Activated CD4-positive, alpha-beta T cell treated with anti-CD3 and anti-CD28 coated beads for 4 hours (primary cell): ENCODE data around the gene NPFFR1.

ENCODE experiments used
- DNase-seq, 2 donors: peaks; one replicate each; pipeline ENCODE4 v3.0.0-alpha.2; 2020

Gene NPFFR1, protein sequence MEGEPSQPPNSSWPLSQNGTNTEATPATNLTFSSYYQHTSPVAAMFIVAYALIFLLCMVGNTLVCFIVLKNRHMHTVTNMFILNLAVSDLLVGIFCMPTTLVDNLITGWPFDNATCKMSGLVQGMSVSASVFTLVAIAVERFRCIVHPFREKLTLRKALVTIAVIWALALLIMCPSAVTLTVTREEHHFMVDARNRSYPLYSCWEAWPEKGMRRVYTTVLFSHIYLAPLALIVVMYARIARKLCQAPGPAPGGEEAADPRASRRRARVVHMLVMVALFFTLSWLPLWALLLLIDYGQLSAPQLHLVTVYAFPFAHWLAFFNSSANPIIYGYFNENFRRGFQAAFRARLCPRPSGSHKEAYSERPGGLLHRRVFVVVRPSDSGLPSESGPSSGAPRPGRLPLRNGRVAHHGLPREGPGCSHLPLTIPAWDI

DNA sequence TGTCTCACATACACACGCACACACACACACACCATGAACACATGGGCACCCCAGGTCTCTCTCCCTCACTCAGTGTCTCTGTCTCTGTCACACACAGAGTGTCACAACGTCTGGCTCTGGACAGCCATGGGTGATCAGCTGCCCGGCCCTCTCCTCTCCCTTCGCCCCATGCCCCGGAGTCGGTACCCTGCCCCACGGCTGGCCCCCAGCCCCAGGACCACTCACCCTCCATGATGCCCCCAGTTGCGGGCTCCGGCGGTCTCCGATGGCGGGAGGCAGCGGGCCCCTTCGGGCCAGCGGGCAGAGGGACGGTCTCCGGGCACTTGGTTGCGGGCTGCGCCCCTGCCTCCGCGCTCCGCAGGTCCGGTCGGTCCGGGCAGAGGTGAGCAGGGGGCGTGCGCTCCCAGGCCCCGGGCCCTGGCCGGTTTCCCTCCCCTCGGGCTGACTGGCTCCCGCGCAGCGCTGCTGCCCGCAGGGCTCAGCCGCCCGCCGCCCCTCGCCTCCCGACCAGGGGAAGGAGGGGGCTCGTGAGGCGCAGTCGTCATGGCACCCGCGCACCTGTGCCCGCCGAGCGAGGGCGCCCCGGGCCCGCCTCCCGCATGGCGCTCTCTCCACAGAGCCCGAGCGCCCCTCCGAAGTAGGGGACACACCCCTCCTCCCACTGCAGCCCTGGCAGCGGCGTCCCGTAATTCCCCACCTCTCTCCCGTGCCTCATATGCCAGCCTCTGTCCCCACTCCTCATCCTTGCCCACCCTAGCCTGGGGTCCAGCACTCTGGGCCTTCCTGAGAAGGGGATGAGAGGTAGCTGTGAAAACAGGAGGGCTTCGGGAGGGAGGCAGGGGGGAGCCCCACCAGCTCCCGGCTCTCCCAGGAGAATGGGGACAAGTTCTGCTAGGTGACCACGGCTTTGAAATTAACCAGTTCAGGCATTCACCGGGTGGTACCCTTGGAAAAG, at the start of gene NPFFR1:
TSS of gene NPFFR1 (minus strand) at position 560 of the 955 bp plus-strand sequence. CDS start at position 232, 328 bp downstream.
- DNase-seq: no peak

DNA sequence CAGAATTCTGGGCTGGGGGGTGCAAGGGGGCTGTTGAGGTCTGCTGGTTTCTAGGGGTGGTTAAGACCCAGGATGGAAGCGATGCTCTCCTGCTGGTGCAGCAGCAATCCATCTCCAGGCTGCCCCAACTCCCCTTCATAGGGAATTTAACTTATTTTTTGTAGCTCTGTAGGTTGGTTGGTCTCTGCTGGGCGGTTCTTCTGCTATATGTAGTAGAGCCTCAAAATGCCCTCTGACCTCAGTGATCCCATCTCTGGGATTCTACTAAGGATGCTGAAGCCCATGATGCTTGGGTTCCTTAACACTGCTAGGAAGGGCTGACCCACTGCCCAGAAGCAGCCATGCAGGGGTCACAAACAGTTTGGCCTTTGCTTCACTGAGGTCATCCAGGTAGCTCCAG, 49.5 kb upstream of the NPFFR1 start:
- DNase-seq: no peak

DNA sequence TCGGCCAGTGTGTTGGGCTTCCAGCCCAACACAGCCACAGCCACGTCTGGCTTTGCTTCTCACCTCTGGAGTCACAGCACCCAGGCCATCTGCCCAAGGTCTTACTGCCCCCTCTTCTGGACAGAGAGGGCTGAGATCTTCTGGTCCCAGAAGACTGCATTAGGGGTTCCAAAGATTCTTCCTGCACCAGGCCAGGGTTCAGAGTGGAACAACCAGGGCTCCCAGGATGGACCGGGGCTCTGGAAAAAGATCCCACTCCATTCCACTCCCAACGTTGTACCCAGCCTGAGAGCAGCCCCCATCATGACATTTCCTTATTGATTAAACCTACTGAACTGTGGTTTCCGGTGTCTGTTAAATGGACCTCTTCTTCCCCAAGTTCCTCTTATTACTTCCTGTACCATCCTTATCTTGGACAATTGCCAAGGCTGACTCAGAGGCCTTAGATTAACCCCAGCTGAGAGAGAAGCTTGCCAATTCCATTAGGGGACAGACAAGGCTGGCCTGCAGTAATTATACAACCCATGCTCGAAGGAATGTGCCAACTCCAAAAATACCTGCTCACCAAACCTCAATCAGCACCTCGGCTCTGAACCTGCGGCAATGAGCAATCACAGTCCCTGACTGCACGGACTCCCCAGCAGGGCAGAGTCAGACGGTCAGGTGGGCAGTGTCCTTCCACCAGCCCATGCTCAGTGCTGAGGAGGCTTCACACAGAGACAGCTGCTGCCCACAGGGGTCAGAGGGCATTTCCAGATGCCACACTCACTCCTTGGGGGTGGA, 47.9 kb upstream of the NPFFR1 start:
- peak in 1 of 2 donors; percentile 24 for DNase-seq

DNA sequence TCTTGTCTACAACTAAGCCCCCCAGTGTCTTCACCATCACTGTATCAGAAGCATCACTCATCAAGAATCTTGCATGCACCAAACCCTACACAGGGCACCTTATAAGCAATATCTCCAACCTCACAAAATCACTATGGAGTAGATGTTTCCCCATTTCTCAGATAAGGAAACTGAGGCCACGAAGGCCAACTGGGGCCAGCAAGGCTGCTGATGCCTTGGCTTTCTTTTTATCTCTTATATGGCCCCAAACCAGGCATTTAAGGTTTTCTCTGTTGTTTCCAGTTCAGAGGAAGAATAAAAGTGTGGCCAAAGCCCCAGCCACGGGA, 47.3 kb upstream of the NPFFR1 start:
- DNase-seq: no peak

DNA sequence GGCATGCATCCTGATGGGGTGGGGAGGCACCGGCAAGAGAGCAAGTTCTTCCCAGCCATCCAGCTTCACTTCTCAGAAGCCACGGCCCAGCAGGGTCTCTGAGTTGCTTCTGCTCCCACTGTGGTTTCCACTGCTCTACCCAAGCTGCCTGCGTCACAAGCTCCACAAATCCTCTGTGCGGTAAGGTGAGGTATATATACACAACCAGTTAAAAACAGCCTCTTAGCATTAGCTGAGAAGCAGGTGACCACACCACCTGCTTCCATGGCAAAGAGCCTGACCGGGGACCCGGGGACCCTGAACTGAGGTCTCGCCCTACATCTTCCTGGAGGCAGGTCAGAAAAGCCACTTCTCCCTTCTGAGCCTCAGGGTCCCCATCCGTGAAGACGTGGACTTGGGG, 46.9 kb upstream of the NPFFR1 start:
- no peak for DNase-seq

DNA sequence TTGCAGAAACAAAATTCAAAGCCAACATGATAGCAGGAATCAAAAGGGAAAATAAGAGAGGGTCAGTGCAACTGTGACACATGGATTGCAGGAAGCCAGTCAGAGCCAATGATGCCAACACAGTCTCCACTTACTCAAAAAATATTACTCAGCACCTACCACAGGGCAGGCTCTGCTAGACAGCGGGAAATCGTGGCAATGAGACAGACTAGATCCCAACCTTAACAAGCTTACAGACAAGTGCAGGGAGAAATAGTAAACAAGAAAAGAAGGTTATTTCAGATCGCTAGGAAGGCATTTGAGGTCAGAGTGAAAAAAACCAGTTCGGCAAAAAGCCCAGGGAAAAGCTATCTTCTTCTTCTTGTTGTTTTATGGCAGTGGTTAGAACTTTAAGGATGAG, 45.2 kb upstream of the NPFFR1 start:
- DNase-seq: no peak

DNA sequence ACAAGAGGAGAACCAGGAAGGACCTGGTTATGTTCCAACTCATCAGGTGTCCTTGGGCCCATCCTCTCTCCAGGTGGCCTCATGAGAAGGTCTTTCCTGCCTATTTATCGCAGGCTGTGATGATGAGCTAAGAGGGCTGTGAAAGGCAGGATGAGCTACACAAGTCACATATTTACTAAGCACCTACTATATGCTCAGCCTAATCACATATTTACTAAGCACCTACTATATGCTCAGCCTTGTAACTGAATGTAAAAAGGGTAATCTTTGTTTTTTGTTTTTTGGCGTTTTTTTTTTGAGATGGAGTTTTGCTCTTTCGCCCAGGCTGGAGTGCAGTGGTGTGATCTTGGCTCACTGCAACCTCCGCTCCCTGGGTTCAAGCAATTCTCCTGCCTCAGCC, 44.2 kb upstream of the NPFFR1 start:
- no peak for DNase-seq

DNA sequence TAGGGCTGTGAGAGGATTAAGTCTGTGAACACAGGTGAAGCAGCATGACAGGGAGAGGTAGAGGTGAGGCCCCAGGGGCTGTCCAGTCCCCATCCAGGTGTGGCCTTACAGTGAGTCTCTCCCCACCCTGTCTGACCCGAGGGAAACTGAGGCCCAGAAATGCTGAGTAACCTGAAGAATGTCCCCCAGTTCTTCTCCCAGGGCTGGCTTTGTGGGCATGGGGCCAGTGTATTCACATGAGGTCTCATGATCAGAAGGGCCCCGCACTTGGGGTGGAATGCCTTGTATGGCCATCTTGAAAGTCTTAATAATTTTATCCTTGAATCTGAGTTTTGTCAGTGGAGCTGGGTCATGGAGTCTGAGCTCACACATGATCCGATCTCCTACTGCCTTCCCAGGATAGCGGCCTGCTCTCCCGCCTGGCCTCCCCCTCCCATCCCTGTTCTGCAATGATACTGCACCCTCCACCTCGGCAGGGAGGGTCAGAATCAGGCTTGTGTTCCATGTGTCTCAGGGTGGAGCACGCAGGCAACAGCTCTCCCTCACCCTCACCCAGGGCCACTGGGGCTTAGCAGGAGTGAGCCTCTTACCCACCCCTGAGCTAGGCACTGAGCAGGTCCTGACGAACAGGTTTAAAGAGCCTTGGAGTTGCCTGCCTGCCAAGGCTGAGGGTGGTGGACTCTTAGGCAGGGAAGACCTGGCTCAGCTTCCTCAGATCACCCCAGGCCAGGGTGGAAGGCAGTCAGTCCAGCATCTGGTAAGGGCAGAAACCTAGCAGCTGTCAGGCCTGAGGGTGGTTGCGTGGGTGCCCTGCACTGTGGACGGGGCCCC, 41.4 kb upstream of the NPFFR1 start:
- DNase-seq: no peak

DNA sequence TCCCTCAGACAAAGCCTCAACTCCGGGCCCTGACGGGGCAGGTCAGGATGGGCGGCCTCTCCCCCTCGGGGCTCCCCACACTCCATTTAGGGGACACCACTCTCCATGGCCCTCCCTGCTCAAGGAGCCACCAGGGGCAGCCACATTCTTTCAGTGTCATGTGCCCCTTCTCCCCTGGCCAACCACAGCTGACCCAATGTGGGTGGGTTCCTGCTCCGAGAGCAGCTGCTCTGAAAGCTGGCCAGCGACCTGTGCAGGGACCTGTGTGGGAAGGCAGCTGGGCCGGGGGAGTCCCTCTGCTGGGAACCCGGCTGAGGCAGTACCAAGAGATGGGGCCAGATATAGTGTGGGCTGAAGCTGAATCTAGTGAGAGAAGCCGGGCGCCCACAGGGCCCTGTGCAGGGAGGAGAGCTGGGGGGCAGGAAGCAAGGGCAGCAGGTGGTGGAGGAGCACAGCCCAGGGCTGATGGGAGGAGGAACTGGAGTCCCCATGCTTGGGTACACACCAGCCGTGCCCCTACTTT, 40.6 kb upstream of the NPFFR1 start:
- DNase-seq: no peak

DNA sequence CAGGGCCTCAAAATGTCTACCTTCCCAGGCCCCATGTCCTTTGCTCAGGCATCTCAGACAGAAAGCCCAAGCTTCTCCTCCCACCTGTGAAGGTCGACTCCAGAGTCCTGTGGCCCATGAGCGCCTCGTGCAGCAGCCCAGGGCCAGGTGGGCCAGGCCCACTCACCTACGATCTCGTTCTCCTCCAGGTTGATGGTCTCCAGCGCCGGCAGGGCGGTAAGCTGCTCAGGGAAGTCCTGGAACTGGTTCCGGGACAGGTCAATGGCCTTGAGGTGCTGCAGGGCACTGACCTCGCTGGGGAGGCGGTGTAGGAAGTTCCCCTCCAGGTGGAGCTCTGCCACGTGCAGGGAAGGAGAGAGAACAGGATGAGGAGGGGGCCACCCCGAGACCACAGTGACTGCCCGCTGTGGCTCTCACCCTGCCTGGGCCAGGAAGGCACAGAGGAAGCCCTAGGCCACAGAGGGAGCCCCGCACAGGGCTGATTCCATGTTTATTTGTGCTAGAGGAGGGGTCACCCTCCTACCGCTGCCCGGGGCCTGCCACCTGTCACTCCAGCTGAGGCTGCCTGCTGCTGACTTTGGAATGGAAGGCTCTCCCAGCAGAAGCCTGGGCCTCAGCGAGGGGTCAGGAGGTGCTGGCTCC, 40.0 kb upstream of the NPFFR1 start:
- no peak for DNase-seq

DNA sequence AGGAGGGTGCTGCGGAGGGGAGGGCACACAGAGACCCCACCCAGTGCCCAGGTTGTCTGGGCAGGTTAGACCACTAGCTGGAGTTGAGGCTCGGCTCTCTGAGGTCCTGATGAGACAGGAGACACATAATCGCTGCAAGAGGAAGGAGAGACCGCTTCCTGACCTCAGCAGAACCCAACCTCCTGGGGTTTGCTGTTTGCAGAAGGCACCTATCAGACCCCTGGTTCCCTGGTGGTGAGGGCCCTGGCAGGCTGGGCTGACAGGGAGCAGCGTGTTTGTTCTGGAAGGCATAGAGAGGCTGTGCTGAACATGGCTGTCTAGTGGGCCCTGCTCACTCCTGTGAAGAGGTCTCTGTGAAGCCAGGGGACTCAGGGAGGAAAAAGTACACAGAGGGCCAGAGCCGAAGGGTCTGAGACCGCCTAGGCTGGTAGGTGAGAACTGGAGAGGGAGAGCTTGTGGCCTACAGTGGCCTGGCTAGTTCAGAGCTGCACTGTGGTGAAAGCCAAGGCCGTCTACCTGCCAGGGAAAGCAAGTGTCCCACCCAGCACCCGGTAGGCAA, 39.4 kb upstream of the NPFFR1 start:
- DNase-seq: no peak

DNA sequence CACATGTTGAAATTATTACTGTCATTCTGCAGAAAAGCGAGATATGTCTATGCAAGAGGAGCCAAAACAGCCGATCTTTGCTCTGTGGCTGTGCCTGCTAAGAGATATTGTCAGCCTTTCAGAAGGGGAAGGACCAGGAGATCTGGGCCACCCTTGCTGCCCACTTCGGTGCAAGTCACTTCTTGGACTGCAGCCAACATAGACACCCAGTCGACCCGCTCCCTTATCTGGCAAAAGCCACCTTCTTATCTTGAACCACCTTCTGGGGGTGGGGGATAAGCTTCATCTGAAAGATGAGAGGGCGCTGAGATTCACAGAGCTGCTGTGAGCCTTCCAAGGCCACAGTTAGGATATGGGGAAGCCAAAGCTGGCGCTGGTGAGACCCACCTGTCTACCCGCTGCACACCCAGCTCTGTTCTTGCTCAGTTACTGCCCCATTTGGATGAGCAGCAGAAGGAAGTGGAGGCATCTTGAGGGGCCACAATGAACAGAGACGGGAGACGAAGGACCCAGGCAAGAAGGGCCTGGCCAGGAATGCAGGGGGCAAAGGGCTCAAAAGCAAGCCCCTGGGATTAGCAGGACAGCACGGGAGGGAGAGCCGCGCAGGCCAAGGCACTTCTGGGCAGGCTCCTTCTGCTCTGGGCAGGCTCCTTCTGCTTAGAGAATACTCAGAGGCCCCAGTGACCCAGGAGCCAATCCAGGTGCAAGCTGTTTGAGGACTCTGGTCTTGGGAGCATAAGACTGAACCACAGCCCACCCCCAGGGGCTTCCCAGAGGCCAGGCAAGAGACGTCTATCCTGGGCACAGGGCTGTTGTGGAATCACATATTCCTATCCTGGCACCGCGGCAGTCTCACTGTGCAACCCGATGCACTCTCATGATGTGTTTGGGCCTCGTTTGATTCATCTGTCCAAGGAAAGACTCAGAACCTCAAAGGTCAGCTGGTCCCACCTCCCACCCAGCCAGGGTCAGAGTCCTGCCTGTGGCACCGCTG, 38.4 kb upstream of the NPFFR1 start:
- DNase-seq: no peak

DNA sequence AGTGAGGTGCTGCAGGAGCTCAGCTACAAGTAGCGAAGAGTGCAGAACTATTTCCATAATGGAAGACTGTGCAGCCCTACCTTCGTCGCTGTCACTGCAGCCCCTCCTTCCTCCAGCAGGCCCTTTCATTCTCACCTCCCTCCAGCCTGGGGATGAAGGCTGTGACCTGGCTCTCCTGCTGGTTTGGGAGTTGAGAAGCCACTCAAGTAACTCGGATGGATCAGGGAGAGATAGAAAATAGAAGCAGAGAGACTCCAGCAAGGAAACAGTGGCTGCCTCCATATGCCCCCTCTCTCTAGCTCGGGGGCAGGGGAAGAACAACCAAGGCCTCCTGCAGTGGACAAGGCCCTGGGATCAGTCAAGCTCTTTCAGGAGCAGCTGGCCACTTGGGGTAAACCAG, 37.4 kb upstream of the NPFFR1 start:
- DNase-seq: no peak

DNA sequence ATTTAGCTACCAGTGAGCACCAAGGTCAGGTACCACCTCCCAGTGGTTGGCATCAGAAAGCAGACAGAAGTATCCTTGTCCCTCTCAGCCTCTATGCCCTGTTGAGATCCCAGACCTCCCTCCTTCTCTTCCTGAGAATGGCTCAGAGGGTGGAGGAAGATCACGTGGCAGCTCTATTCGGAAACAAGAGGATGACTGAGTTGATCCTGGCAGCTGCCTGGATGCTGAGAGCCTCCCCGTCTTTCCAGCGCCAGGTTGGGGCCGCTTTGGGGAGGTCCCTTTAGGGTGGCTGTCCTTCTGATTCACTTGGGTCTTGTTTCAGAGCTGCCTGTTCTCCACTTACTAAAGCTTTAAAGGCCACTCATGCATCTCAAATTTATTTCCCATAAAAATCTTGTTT, 36.9 kb upstream of the NPFFR1 start:
- DNase-seq: no peak

DNA sequence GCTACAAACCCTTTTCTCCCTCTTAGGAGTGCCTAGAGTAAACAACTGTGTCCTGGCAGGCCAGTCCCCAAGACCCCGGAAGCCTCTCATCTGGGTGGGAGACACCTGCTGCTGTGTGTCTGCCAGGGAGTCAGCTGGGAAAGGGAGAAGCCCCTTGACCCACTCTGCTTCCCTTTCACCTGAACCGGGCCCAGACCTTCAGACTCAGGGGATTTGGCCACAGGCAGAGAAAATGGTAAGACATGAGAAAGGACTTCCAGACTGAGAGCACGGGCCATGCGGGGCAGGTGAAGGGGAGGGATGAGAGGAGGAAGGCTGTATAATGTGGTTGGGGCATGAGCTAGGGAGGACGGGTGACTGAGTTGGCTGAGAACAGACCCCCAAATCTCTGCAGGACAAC, 36.0 kb upstream of the NPFFR1 start:
- DNase-seq: no peak

DNA sequence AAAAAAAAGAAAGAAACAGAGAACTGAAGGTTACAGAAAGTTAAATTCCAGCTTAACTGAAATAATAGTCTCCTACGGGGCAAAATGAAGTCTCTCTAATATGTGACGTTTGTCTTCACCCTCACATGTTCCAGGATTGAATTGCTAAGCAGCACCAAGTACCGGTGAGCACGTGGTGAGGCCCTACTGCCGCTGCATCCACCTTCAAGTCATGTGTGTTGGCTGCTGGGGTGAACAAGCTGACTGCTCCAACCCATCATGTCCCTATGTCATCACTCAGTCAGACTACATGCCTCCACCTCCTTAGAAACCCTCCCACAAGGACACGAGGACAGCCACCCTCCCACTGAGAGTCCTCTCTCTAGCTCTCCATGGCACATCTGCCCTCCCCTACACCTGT, 35.4 kb upstream of the NPFFR1 start:
- DNase-seq: no peak

DNA sequence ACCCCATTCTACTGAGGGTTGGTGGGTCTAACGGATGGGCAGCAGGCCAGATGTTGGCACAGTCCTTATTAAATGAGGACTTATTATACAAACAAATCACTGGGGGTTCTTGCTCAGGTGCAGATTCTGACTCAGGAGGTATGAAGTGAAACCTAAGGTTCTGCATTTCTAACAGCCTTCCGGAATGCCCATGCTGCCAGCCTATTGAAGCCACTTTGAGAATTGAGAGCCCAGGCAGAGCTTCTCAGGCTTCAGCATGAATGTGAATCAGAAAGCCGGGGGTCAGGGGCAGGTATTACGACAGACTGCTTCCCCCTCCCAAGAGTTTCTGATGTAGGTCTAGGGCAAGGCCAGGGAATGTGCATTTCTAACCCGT, 34.1 kb upstream of the NPFFR1 start:
- no peak for DNase-seq

DNA sequence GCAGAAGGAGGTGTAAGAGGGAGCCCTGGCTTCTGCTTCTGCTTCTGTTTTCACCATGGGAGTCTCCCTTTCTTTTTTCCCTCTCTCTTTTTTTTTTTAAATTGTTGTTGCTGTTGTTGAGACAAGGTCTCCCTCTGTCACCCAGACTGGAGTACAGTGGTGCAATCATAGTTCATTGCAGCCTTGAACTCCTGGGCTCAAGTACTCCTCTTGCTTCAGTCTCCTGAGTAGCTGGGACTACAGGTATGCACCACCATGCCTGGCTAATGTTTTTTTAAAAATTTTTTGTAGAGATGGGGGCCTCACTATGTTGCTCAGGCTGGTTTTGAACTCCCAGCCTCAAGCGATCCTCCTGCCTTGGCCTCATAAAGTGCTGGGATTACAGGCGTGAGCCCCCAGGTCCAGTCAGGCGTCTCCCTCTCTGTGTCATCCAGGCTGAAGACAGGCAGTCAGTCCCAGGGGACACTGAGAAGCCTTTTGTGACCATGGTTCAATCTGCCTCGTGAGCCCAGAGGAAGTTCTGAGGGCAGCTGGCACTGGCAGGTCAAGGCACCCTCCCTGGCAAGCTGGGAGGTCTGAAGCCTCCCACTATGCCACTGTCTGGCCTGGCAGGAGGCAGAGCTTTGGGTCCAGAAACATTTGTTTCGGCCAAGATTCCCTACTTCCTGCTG, 33.6 kb upstream of the NPFFR1 start:
- no peak for DNase-seq

DNA sequence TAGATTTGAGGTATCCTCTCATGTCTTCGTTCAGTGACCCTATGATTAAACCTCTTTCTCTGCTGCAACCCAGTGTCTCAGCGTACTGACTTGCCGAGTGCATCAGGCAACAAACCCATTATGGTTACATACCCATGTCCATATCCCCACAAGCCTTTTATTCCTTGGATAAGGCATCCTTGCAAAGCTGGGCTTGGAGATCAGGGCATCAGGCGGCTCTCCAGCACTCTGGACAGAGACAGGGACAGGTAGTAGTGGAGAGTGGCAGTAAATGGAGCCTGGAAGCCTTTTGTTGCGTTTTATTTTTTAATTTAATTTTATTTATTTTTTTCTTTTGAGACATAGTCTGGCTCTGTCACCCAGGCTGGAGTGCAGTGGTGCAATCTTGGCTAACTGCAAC, 32.0 kb upstream of the NPFFR1 start:
- DNase-seq: no peak
